Epidermal melanocyte (primary cell): ENCODE data around the gene GLIPR1.
A peak's percentile ranks its signal among the peaks of the same experiment; 100 is the strongest.
"Not testable (repeated sequence)": the region's sequence is repeated elsewhere in the genome, so short reads cannot be mapped to it uniquely, and the experiment has no call there.

Experiments
- DNase-seq: peaks from one replicate; pipeline ENCODE4 v3.0.0; 2011; ENCODE audit warnings: low spot score; ENCODE audit not compliant: insufficient read length

Gene GLIPR1

GRCh38 chr12:75480469-75480949 lies at the start of gene GLIPR1:
Gene GLIPR1 (plus strand): TSS chr12:75480755. CDS start chr12:75480881, 126 bp downstream.
- DNase-seq = peak; percentile 44

GRCh38 chr12:75432924-75433323 lies 47.6 kb upstream of the GLIPR1 start:
- no peak for DNase-seq

- no peak for DNase-seq
These were observed 43.0 kb upstream of the GLIPR1 start for GRCh38 chr12:75437564-75437963.

GRCh38 chr12:75438059-75438754 lies 42.3 kb upstream of the GLIPR1 start:
- DNase-seq = no peak

GRCh38 chr12:75439048-75439447 lies 41.5 kb upstream of the GLIPR1 start:
- DNase-seq = no peak

- no peak for DNase-seq
These were observed 40.6 kb upstream of the GLIPR1 start for GRCh38 chr12:75439930-75440329.

GRCh38 chr12:75441687-75442449 lies 38.7 kb upstream of the GLIPR1 start:
- not testable (repeated sequence) for DNase-seq

GRCh38 chr12:75442454-75442853 lies 38.1 kb upstream of the GLIPR1 start:
- not testable (repeated sequence) for DNase-seq

GRCh38 chr12:75443709-75444108 lies 36.8 kb upstream of the GLIPR1 start:
- no peak for DNase-seq

- no peak for DNase-seq
These were observed 36.0 kb upstream of the GLIPR1 start for GRCh38 chr12:75444429-75445136.

GRCh38 chr12:75445137-75445507 lies 35.4 kb upstream of the GLIPR1 start:
- DNase-seq = not testable (repeated sequence)

- DNase-seq = no peak
These were observed 33.7 kb upstream of the GLIPR1 start for GRCh38 chr12:75446857-75447256.

GRCh38 chr12:75447691-75448393 lies 32.7 kb upstream of the GLIPR1 start:
- DNase-seq = no peak

- no peak for DNase-seq
These were observed 27.8 kb upstream of the GLIPR1 start for GRCh38 chr12:75452675-75453330.

GRCh38 chr12:75455839-75456238 lies 24.7 kb upstream of the GLIPR1 start:
- no peak for DNase-seq

GRCh38 chr12:75457191-75457590 lies 23.4 kb upstream of the GLIPR1 start:
- DNase-seq = no peak

- not testable (repeated sequence) for DNase-seq
These were observed 22.7 kb upstream of the GLIPR1 start for GRCh38 chr12:75457866-75458265.

GRCh38 chr12:75459755-75460154 lies 20.8 kb upstream of the GLIPR1 start:
- DNase-seq = no peak

- no peak for DNase-seq
These were observed 20.4 kb upstream of the GLIPR1 start for GRCh38 chr12:75460204-75460603.

GRCh38 chr12:75471902-75472890 lies 8.4 kb upstream of the GLIPR1 start:
- no peak for DNase-seq
